GM19035 (cell line): ENCODE data around the gene SLC66A2.
"Not testable (repeated sequence)": the region's sequence is repeated elsewhere in the genome, so short reads cannot be mapped to it uniquely, and the experiment has no call there.

ENCODE experiments used
- ATAC-seq: cut with Tn5 transposase; IDR thresholded peaks from one replicate; pipeline ENCODE4 v1.9.1; 2021; ENCODE audit not compliant: unreplicated experiment

The SLC66A2 gene

GRCh38 chr18:79971211-79971952, 19.9 kb upstream of the SLC66A2 start:
- ATAC-seq, result no peak

GRCh38 chr18:79970419-79971133, 19.1 kb upstream of the SLC66A2 start:
- ATAC-seq, result no peak

GRCh38 chr18:79965119-79965902, 13.9 kb upstream of the SLC66A2 start:
- no peak for ATAC-seq

GRCh38 chr18:79964330-79965118, 13.1 kb upstream of the SLC66A2 start, which contains the start of gene HSBP1L1:
Gene HSBP1L1, plus strand, starts transcription at chr18:79964643. Its CDS starts 93 bp downstream, at chr18:79964736.
- peak; percentile 67 for ATAC-seq

GRCh38 chr18:79963658-79964329, 12.3 kb upstream of the SLC66A2 start:
- ATAC-seq, result no peak

- peak; percentile 49 for ATAC-seq
Observed at GRCh38 chr18:79962835-79963657, 11.6 kb upstream of the SLC66A2 start.

- no peak for ATAC-seq
Observed at GRCh38 chr18:79962311-79962710, 10.9 kb upstream of the SLC66A2 start.

GRCh38 chr18:79961527-79962291, 10.3 kb upstream of the SLC66A2 start:
- ATAC-seq, result no peak

GRCh38 chr18:79960921-79961526, 9.6 kb upstream of the SLC66A2 start:
- ATAC-seq, result no peak

- ATAC-seq, result not testable (repeated sequence)
Observed at GRCh38 chr18:79960161-79960801, 8.8 kb upstream of the SLC66A2 start.

GRCh38 chr18:79958981-79959380, 7.5 kb upstream of the SLC66A2 start:
- no peak for ATAC-seq

GRCh38 chr18:79956276-79956675, 4.8 kb upstream of the SLC66A2 start:
- ATAC-seq, result no peak

- no peak for ATAC-seq
Observed at GRCh38 chr18:79955302-79956075, 4.0 kb upstream of the SLC66A2 start.

- ATAC-seq, result no peak
Observed at GRCh38 chr18:79954791-79955190, 3.3 kb upstream of the SLC66A2 start.

- ATAC-seq, result no peak
Observed at GRCh38 chr18:79953971-79954651, 2.7 kb upstream of the SLC66A2 start.

GRCh38 chr18:79952996-79953559, 1.6 kb upstream of the SLC66A2 start:
- ATAC-seq, result no peak
